KMS-11 (cell line): ENCODE measurements around the gene OR4F15.
"Not testable (repeated sequence)": the region's sequence is repeated elsewhere in the genome, so short reads cannot be mapped to it uniquely, and the experiment has no call there.

Experiments used
- H2AFZ ChIP-seq: fragments of 200-600 bp; sonication (generic); 2 replicates; pipeline ENCODE4 v1.6.1; 2016; ENCODE audit warnings: antibody characterized with exemption, mixed run types, low read depth
- H3K27ac ChIP-seq: fragments of 200-600 bp; sonication (generic); 2 replicates; pipeline ENCODE4 v1.6.1; 2016; ENCODE audit warnings: mild to moderate bottlenecking, mixed run types
- H3K27me3 ChIP-seq: fragments of 200-600 bp; sonication (generic); 2 replicates; pipeline ENCODE4 v1.6.1; 2017; ENCODE audit warnings: mild to moderate bottlenecking, low read depth, mixed run types, moderate library complexity; ENCODE audit not compliant: insufficient read depth
- H3K36me3 ChIP-seq: fragments of 200-600 bp; sonication (generic); 2 replicates; pipeline ENCODE4 v1.6.1; 2017; ENCODE audit warnings: mild to moderate bottlenecking, mixed run types; ENCODE audit not compliant: insufficient read depth
- H3K4me1 ChIP-seq: fragments of 200-600 bp; sonication (generic); 2 replicates; pipeline ENCODE4 v1.6.1; 2016; ENCODE audit warnings: mild to moderate bottlenecking, low read depth, mixed run types; ENCODE audit not compliant: poor library complexity, severe bottlenecking
- H3K4me2 ChIP-seq: fragments of 200-600 bp; sonication (generic); 2 replicates; pipeline ENCODE4 v1.7.0; 2016; ENCODE audit warnings: mild to moderate bottlenecking, mixed run types
- H3K4me3 ChIP-seq: fragments of 200-600 bp; sonication (generic); IDR thresholded peaks from 2 replicates; pipeline ENCODE4 v1.6.1; 2017; ENCODE audit warnings: low read depth, low read length, mixed read lengths; ENCODE audit not compliant: insufficient read depth
- H3K79me2 ChIP-seq: fragments of 200-600 bp; sonication (generic); 2 replicates; pipeline ENCODE4 v1.6.1; 2016; ENCODE audit warnings: low read depth, mixed run types; ENCODE audit not compliant: insufficient read depth
- H3K9ac ChIP-seq: fragments of 200-600 bp; sonication (generic); 2 replicates; pipeline ENCODE4 v1.6.1; 2016; ENCODE audit warnings: mild to moderate bottlenecking, mixed run types
- H4K20me1 ChIP-seq: fragments of 200-600 bp; sonication (generic); 2 replicates; pipeline ENCODE4 v1.6.1; 2016; ENCODE audit warnings: mild to moderate bottlenecking, mixed run types; ENCODE audit not compliant: insufficient read depth
- TF ChIP-seq, protein P1 (sequence below): fragments of 200-600 bp; sonication (generic); conservative IDR thresholded peaks from 2 replicates; pipeline ENCODE4 v1.6.1; 2017; ENCODE audit warnings: low read depth, mild to moderate bottlenecking, antibody characterized with exemption, low read length, moderate library complexity, mixed read lengths

The OR4F15 gene, protein sequence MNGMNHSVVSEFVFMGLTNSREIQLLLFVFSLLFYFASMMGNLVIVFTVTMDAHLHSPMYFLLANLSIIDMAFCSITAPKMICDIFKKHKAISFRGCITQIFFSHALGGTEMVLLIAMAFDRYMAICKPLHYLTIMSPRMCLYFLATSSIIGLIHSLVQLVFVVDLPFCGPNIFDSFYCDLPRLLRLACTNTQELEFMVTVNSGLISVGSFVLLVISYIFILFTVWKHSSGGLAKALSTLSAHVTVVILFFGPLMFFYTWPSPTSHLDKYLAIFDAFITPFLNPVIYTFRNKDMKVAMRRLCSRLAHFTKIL

DNA sequence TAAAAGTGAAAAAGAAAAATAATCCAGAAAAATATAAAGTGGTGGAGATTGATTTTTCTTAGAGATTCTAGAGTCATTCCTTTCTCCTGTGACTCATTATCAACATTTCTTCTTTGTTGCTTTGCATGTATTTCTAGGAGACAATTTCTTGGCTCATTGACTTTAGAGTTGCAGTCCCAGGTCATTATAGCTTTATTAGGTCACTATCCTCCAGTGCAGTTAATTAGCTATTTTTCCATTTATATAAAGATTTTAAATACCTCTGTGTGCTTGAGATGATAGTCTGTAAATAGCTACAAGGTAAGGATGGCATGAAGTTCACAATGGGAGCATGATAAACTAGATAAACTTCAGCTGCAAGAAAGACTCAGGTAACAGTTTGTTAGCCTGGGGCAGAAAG lies at the start of gene OR4F15:
TSS of gene OR4F15 (plus strand) at position 301 of the 400 bp plus-strand sequence. CDS start 5,985 bp downstream, outside the sequence.
- Histone ChIP-seq H4K20me1 (no peaks in the 10 kb centered on the region), H3K4me3 (no peak within 1 kb of the TSS), H3K27ac (no peak within 1 kb of the TSS), H3K9ac (no peak within 1 kb of the TSS), H2AFZ (no peak within 1 kb of the TSS), H3K4me2 (no peak within 1 kb of the TSS), H3K79me2 (no peaks in the 10 kb centered on the region), H3K36me3 (no peaks in the 10 kb centered on the region), H3K27me3 (no peaks in the 10 kb centered on the region), H3K4me1 (no peaks in the 10 kb centered on the region)
- TF ChIP-seq, protein P1, sequence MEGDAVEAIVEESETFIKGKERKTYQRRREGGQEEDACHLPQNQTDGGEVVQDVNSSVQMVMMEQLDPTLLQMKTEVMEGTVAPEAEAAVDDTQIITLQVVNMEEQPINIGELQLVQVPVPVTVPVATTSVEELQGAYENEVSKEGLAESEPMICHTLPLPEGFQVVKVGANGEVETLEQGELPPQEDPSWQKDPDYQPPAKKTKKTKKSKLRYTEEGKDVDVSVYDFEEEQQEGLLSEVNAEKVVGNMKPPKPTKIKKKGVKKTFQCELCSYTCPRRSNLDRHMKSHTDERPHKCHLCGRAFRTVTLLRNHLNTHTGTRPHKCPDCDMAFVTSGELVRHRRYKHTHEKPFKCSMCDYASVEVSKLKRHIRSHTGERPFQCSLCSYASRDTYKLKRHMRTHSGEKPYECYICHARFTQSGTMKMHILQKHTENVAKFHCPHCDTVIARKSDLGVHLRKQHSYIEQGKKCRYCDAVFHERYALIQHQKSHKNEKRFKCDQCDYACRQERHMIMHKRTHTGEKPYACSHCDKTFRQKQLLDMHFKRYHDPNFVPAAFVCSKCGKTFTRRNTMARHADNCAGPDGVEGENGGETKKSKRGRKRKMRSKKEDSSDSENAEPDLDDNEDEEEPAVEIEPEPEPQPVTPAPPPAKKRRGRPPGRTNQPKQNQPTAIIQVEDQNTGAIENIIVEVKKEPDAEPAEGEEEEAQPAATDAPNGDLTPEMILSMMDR: no peak

DNA sequence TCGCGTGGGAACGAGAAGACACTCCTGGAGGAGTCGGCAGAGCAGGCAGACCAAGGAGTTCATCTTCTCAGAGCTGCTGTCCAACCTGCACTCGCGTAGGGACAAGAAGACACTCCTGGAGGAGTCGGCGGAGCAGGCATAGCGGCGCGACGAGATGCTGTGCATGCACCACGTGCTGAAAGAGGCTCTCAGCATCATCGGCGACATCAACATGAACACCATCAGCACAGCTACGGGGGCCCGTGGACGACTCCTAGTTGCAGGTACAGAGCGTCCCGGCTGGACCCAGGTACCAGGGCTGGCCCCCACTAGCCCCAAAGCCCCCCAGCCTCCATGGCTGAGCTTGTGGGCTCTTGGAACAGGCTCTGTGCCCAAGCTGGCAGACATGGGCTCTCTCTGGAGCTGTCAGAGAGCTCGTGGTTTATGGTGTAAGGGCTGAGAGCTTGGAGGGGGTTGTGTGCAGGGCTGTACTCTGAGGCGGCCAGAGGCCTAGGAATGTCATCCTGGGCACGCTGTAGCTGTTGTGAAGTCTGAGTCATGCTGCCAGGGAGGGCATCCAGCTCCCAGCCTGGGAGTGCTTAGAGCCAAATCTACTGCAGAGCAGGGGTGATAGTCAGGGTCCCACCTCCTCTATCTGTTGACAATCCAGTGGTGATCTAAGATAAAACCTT lies 47.2 kb upstream of the OR4F15 start:
- not testable (repeated sequence) for H2AFZ ChIP-seq, H3K36me3 ChIP-seq, H3K4me2 ChIP-seq, H3K4me1 ChIP-seq, H3K4me3 ChIP-seq, H3K9ac ChIP-seq, H3K27ac ChIP-seq, H3K27me3 ChIP-seq, H3K79me2 ChIP-seq, H4K20me1 ChIP-seq

DNA sequence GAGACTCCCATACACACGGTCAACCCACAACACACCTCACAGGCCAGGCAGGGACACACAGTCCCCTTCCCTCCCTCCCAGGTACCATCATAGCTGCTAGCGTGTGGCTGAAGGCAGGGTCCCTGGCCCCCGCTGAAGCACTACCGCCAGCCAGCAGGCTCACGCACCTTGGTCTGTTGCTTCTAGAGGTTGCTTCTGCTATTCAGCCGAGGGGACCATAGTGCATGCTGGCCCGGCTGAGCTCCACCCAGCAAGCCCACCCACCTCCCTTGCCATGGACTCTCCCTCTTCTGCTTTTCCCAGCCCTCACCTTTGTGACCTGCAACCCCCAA lies 46.7 kb upstream of the OR4F15 start:
- not testable (repeated sequence) for H3K27ac ChIP-seq, H3K4me3 ChIP-seq, H3K4me1 ChIP-seq, H3K9ac ChIP-seq, H3K4me2 ChIP-seq, H3K27me3 ChIP-seq, H2AFZ ChIP-seq, H4K20me1 ChIP-seq, H3K79me2 ChIP-seq, H3K36me3 ChIP-seq

DNA sequence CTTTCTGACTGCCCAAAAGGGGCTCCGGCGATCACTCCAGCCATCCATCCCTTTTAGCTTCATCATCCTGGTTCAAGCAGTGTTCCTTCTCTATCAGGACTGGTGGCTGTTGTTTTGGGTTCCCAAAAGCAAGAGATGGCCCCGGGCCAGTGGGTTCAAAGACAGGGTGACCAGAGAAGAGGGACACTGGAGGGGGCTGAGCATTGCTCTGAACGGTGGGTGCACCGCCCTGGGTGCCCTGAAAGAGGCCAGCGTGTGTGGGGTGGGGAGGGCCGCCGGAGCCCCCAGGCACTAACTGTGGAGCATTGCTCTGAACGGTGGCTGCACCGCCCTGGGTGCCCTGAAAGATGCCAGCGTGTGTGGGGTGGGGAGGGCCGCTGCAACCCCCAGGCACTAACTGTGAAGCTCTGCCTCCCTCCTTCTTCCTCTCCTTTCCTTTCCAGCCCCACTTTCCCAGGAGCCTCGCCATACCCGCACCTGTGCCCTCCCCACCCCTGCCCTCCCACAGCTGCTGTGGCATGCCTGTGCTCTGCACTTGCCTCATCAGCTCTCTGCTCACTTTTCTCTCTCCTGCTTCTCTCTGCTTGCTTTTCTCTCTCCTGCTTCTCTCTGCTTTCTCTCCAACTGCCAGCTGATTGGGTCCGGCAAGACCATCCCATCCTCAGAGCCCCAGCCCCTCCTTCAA lies 46.1 kb upstream of the OR4F15 start:
- H3K4me3 ChIP-seq: no peak overlapping the region
- TF ChIP-seq, protein P1: no peak
- H3K79me2 ChIP-seq: no peaks in the 10 kb centered on the region
- H3K27ac ChIP-seq: no peak overlapping the region
- no peak overlapping the region for H3K9ac ChIP-seq
- H3K27me3 ChIP-seq: no peaks in the 10 kb centered on the region
- H2AFZ ChIP-seq: no peak overlapping the region
- H3K4me1 ChIP-seq: no peaks in the 10 kb centered on the region
- H3K4me2 ChIP-seq: no peak overlapping the region
- no peaks in the 10 kb centered on the region for H4K20me1 ChIP-seq
- no peaks in the 10 kb centered on the region for H3K36me3 ChIP-seq

DNA sequence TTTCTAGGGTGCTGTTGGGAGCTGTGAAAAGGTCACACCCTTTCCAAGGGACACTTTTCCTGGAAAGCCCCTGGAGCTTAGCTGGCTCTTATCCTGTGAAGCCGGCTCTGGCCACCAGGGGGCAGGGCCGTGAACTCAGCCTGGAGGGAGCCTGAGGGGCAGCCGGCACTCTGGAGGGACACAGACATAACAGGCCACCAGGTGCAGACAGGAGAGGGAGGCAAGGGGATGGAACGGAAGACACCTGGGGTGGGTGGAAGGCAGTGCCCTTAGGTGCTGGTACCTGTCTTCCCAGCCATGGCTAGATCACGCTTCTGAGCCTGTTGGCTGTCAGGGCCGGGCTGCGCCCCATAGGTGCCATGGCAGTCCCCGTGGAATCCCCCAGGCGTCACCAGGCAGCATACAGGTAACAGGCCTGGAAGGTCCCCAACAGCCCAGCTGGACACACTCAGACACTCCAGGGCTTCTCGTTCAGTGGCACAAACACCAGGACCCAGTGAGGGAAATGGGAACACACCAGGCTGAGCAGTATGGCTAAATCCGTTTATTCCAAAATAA lies 44.8 kb upstream of the OR4F15 start:
- H3K79me2 ChIP-seq, H3K27me3 ChIP-seq, H3K4me2 ChIP-seq, H3K4me1 ChIP-seq, H4K20me1 ChIP-seq, H3K9ac ChIP-seq, H3K4me3 ChIP-seq, H2AFZ ChIP-seq, H3K27ac ChIP-seq, H3K36me3 ChIP-seq: not testable (repeated sequence)
